PC-3 (cell line): ENCODE results near the gene USP30. TPM values are rescaled to one million over a fixed set of nuclear protein-coding genes. Genes with fewer than 3 reads are reported as not detected.

ENCODE experiments used
- ATAC-seq: fragments of 200-7000 bp; cut with Tn5 transposase; 2 replicates; pipeline ENCODE4 v1.9.1; 2020; ENCODE audit warnings: mild to moderate bottlenecking, moderate library complexity
- BruUV-seq: library from RNA; stranded (reverse); fragments of 400-500 nt; replicated peaks from 2 replicates; lab custom pipeline; 2021; lab: Mats Ljungman, UMichigan
- CTCF ChIA-PET: fragments of 300-600 bp; sonication (Branson Sonifier 250); formaldehyde crosslinking; loops from one replicate; lab custom pipeline; 2022; ENCODE audit warnings: antibody characterized with exemption; lab: Charles Lee
- POLR2A ChIA-PET: fragments of 300-600 bp; sonication (Branson Sonifier 250); formaldehyde crosslinking; loops from one replicate; lab custom pipeline; 2022; ENCODE audit warnings: antibody characterized with exemption; ENCODE audit not compliant: unreplicated experiment; lab: Charles Lee
- DNase-seq: peaks from one replicate; pipeline ENCODE4 v3.0.0-alpha.2; 2015
- H2AFZ ChIP-seq: fragments of 300-600 bp; sonication (generic); 2 replicates; pipeline ENCODE4 v1.6.0; 2016; ENCODE audit warnings: antibody characterized with exemption, low read length
- H3F3A ChIP-seq: fragments of 300-600 bp; sonication (generic); one replicate; pipeline ENCODE4 v1.6.0; 2017; ENCODE audit warnings: antibody characterized with exemption, low read length, control low read depth, mild to moderate bottlenecking; ENCODE audit not compliant: unreplicated experiment
- H3K27ac ChIP-seq: fragments of 300-600 bp; sonication (generic); 2 replicates; pipeline ENCODE4 v1.5.1; 2016; ENCODE audit warnings: mild to moderate bottlenecking, low read length
- H3K27me3 ChIP-seq: fragments of 300-600 bp; sonication (generic); 2 replicates; pipeline ENCODE4 v1.6.1; 2016; ENCODE audit warnings: low read length, mixed read lengths
- H3K36me3 ChIP-seq: fragments of 300-600 bp; sonication (generic); 2 replicates; pipeline ENCODE4 v1.6.1; 2016; ENCODE audit warnings: low read depth, mixed run types, low read length, mixed read lengths
- H3K4me1 ChIP-seq: fragments of 300-600 bp; sonication (generic); 2 replicates; pipeline ENCODE4 v1.5.1; 2016; ENCODE audit warnings: low read length; ENCODE audit not compliant: insufficient read depth
- H3K4me2 ChIP-seq: fragments of 300-600 bp; sonication (generic); 2 replicates; pipeline ENCODE4 v1.6.0; 2016; ENCODE audit warnings: low read length
- H3K4me3 ChIP-seq: fragments of 300-600 bp; sonication (generic); 2 replicates; pipeline ENCODE4 v1.5.1; 2016; ENCODE audit warnings: mild to moderate bottlenecking, low read length, mixed read lengths
- H3K79me2 ChIP-seq: fragments of 300-600 bp; sonication (generic); 2 replicates; pipeline ENCODE4 v1.6.1; 2017; ENCODE audit warnings: low read length, mixed read lengths
- H3K9ac ChIP-seq: fragments of 300-600 bp; sonication (generic); 2 replicates; pipeline ENCODE4 v1.6.0; 2016; ENCODE audit warnings: mild to moderate bottlenecking, low read length
- H3K9me2 ChIP-seq: fragments of 300-600 bp; sonication (generic); replicated peaks from 2 replicates; pipeline ENCODE4 v1.6.1; 2016; ENCODE audit warnings: mixed run types, low read length, mixed read lengths
- H3K9me3 ChIP-seq: fragments of 300-600 bp; sonication (generic); 2 replicates; pipeline ENCODE4 v1.6.1; 2016; ENCODE audit warnings: low read length, mixed read lengths
- H4K20me1 ChIP-seq: fragments of 300-600 bp; sonication (generic); 2 replicates; pipeline ENCODE4 v1.6.1; 2016; ENCODE audit warnings: low read length, mixed read lengths
- EZH2 ChIP-seq: fragments of 300-600 bp; sonication (generic); IDR thresholded peaks from one replicate; pipeline ENCODE4 v1.6.1; 2017; ENCODE audit warnings: antibody characterized with exemption, mild to moderate bottlenecking, low read length; ENCODE audit not compliant: unreplicated experiment
- EZH2phosphoT487 ChIP-seq: fragments of 300-600 bp; sonication (generic); IDR thresholded peaks from 2 replicates; pipeline ENCODE4 v1.6.1; 2018; ENCODE audit warnings: mild to moderate bottlenecking, antibody characterized with exemption, low read length, borderline replicate concordance
- intact Hi-C: fragments of 100-400 bp; cut with micrococcal nuclease; formaldehyde crosslinking; loops from 2 replicates; pipeline ENCODE4 v1.9.0; 2023
- total RNA-seq: library from RNA; depleted of rRNA; stranded (reverse); fragments of >200 nt; gene quantifications from 2 replicates; pipeline ENCODE4 v1.2.3, GENCODE V29; 2014
- TF ChIP-seq, protein P1 (sequence below): fragments of 300-600 bp; sonication (generic); conservative IDR thresholded peaks from 2 replicates; pipeline ENCODE4 v1.5.1; 2017; ENCODE audit warnings: antibody characterized with exemption, low read depth, mild to moderate bottlenecking, low read length

USP30 gene
- total RNA-seq, 1 experiment from 2014 or later, result 13.6 TPM

- H3K9me2 ChIP-seq, result no peaks in the 10 kb centered on the region
- H3K27me3 ChIP-seq, result no peaks in the 10 kb centered on the region
- H2AFZ ChIP-seq, result no peak overlapping the region
- no peak overlapping the region for H3K9ac ChIP-seq
- peaks cover 6% of the 10 kb centered on the region for H3K79me2 ChIP-seq
- H3K9me3 ChIP-seq, result no peaks in the 10 kb centered on the region
- intact Hi-C loops, result no loop called here
- TSS peak; percentile 7 for BruUV-seq
- H3K36me3 ChIP-seq, result peaks cover 39% of the 10 kb centered on the region
- no peak overlapping the region for H3K4me2 ChIP-seq
- ATAC-seq, result no peak
- DNase-seq, result no peak
- no peak for TF ChIP-seq EZH2
- H3K4me3 ChIP-seq, result no peak overlapping the region
- H3K4me1 ChIP-seq, result peaks cover 16% of the 10 kb centered on the region
- H3K27ac ChIP-seq, result no peak overlapping the region
- ChIA-PET POLR2A (no interaction called here), CTCF (no interaction called here)
- H4K20me1 ChIP-seq, result no peaks in the 10 kb centered on the region
- H3F3A ChIP-seq, result no peaks in the 10 kb centered on the region
Measured at GRCh38 chr12:109085590-109085989, 33.2 kb downstream of the USP30 start.

DNA sequence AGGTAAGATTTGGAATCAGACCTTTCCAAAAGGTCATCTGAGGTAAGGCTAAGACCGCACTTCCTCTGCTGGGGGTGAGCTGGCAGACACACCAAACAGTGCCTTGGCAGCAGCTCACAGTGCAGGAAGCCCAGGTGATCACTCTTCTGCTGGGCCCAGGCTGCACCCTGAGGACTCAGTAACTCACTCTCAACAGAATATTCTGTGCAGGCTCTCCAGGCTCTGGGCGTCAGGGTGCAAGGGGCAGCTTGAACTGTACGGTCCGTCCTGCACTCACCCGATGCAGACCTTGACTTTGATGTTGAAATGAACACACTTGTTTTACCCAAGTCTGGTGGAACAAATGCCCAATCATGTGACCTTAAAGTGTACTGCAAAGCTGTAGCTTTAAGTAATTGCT lies 34.9 kb downstream of the USP30 start:
- POLR2A ChIA-PET, result no interaction called here
- no TSS peak for BruUV-seq
- DNase-seq, result no peak

DNA sequence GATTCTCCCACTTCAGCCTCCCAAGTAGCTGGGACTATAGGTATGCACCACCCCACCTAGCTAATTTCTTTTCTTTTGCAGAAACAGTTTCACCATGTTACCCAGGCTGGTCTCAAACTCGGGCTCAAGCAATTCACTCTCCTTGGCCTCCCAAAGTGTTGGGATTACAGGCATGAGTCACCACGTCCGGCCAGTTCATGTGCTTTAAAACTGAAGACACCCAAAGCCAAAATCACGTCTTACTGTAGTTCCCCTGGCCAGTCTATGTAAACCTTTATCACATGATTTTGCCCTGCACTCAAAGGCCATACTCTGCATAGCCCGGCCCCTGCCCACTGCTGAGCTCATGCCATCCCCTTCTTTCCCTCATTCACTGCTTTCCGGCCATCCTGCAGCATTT lies 36.4 kb downstream of the USP30 start:
- no peak for TF ChIP-seq EZH2
- no peak for TF ChIP-seq EZH2phosphoT487
- TF ChIP-seq, protein P1, sequence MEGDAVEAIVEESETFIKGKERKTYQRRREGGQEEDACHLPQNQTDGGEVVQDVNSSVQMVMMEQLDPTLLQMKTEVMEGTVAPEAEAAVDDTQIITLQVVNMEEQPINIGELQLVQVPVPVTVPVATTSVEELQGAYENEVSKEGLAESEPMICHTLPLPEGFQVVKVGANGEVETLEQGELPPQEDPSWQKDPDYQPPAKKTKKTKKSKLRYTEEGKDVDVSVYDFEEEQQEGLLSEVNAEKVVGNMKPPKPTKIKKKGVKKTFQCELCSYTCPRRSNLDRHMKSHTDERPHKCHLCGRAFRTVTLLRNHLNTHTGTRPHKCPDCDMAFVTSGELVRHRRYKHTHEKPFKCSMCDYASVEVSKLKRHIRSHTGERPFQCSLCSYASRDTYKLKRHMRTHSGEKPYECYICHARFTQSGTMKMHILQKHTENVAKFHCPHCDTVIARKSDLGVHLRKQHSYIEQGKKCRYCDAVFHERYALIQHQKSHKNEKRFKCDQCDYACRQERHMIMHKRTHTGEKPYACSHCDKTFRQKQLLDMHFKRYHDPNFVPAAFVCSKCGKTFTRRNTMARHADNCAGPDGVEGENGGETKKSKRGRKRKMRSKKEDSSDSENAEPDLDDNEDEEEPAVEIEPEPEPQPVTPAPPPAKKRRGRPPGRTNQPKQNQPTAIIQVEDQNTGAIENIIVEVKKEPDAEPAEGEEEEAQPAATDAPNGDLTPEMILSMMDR, result no peak
- H3K9ac ChIP-seq, result no peak overlapping the region
- H3K4me1 ChIP-seq, result peaks cover 42% of the 10 kb centered on the region
- no peak for DNase-seq
- no peak overlapping the region for H3K4me2 ChIP-seq
- no TSS peak for BruUV-seq
- peaks cover 30% of the 10 kb centered on the region for H3K36me3 ChIP-seq
- peaks cover 31% of the 10 kb centered on the region for H3K79me2 ChIP-seq
- H2AFZ ChIP-seq, result no peak overlapping the region
- no peaks in the 10 kb centered on the region for H3K9me2 ChIP-seq
- intact Hi-C loops, result no loop called here
- no peak overlapping the region for H3K27ac ChIP-seq
- H4K20me1 ChIP-seq, result no peaks in the 10 kb centered on the region
- no peaks in the 10 kb centered on the region for H3F3A ChIP-seq
- H3K4me3 ChIP-seq, result no peak overlapping the region
- POLR2A ChIA-PET, result interaction anchor here (0.6 kb wide), 1 partner anchor 12 kb away, joined by 3 read pairs; no protein-coding TSS in a partner anchor
- H3K9me3 ChIP-seq, result no peaks in the 10 kb centered on the region
- H3K27me3 ChIP-seq, result no peaks in the 10 kb centered on the region
- 0 out of 2 replicates have a peak, but pooled peaks have one; percentile 10 for ATAC-seq
- CTCF ChIA-PET, result no interaction called here

More for the DNA sequence above, 34.9 kb downstream of the USP30 start:
- Histone ChIP-seq H3K27ac (no peak overlapping the region), H3K27me3 (no peaks in the 10 kb centered on the region), H3K9ac (no peak overlapping the region), H3K4me2 (no peak overlapping the region), H3K79me2 (peaks cover 21% of the 10 kb centered on the region), H4K20me1 (no peaks in the 10 kb centered on the region), H3K4me1 (peaks cover 29% of the 10 kb centered on the region), H3K9me2 (no peaks in the 10 kb centered on the region), H3K9me3 (no peaks in the 10 kb centered on the region), H3K4me3 (no peak overlapping the region), H3K36me3 (peaks cover 30% of the 10 kb centered on the region), H3F3A (no peaks in the 10 kb centered on the region), H2AFZ (no peak overlapping the region)
- ATAC-seq, result peak; percentile 41; the same call in 1 of the 2 replicates
- CTCF ChIA-PET, result interaction anchor here (0.6 kb wide), 1 partner anchor 94 kb away, joined by 3 read pairs; no protein-coding TSS in a partner anchor
- TF ChIP-seq, protein P1, result no peak
- TF ChIP-seq EZH2phosphoT487 (no peak), EZH2 (no peak)
- intact Hi-C loops, result no loop called here
